Thyroid gland (tissue), 4 donors: ENCODE results near the gene TMEM116.

Experiments used
- CTCF ChIP-seq, 6 experiments: fragments of 200-600 bp in 3 of 6; fragments of 450-650 bp in 3 of 6; sonication (generic) in 3 of 6; IDR thresholded peaks; one replicate each; pipeline ENCODE4 v1.5.1; 2016 to 2019; ENCODE audit warnings: antibody characterized with exemption in 6 of 6, mild to moderate bottlenecking in 2 of 6, inconsistent platforms in 1 of 6, moderate library complexity in 1 of 6
- POLR2A ChIP-seq, 2 donors: fragments of 450-650 bp; IDR thresholded peaks; one replicate each; pipeline ENCODE4 v1.6.1; 2017; ENCODE audit warnings: antibody characterized with exemption in 2 of 2, mild to moderate bottlenecking in 2 of 2, moderate library complexity in 1 of 2

- TF ChIP-seq CTCF (IDR thresholded peaks at IDR 0.05) (no peak), POLR2A (IDR thresholded peaks at IDR 0.05) (no peak)
These were observed 1.3 kb downstream of the TMEM116 start for GRCh38 chr12:112011685-112012084.
